CD4-positive, alpha-beta memory T cell (primary cell): ENCODE measurements around the gene SRSF3. TPM values are rescaled to one million over a fixed set of nuclear protein-coding genes. Genes with fewer than 3 reads are reported as not detected.

Source experiments
- CTCF ChIA-PET: fragments of 350-600 bp; sonication (Branson Sonifier 250); formaldehyde crosslinking; loops from one replicate; lab custom pipeline; 2021; ENCODE audit warnings: inconsistent platforms; ENCODE audit not compliant: partially characterized antibody; lab: Charles Lee
- POLR2A ChIA-PET: fragments of 350-600 bp; sonication (Branson Sonifier 250); formaldehyde crosslinking; loops from one replicate; lab custom pipeline; 2021; ENCODE audit not compliant: partially characterized antibody; lab: Charles Lee
- DNase-seq, 5 donors: peaks; one replicate each; pipeline versions ENCODE4 v3.0.0 to v3.0.0-alpha.2; 2020 to 2022; ENCODE audit warnings: mixed read lengths in 1 of 5
- H3K27ac ChIP-seq: one replicate; pipeline ENCODE4 v1.7.0; 2013; ENCODE audit warnings: low read depth, low read length
- H3K27me3 ChIP-seq: 2 replicates; pipeline ENCODE4 v1.7.0; 2013; ENCODE audit warnings: mild to moderate bottlenecking, low read length, moderate library complexity; ENCODE audit not compliant: insufficient read depth
- H3K36me3 ChIP-seq: 2 replicates; pipeline ENCODE4 v1.7.0; 2013; ENCODE audit warnings: mild to moderate bottlenecking, low read length, moderate library complexity; ENCODE audit not compliant: insufficient read depth
- H3K4me1 ChIP-seq: 2 replicates; pipeline ENCODE4 v1.7.0; 2013; ENCODE audit warnings: mild to moderate bottlenecking, low read length, moderate library complexity; ENCODE audit not compliant: insufficient read depth
- H3K4me3 ChIP-seq, 2 donors: one replicate each; pipeline ENCODE4 v1.7.0; 2013; ENCODE audit warnings: low read length in 2 of 2, mild to moderate bottlenecking in 1 of 2
- H3K9me3 ChIP-seq, 2 donors: one replicate each; pipeline ENCODE4 v1.7.0; 2013; ENCODE audit warnings: low read length in 2 of 2, control low read depth in 1 of 2; ENCODE audit not compliant: control insufficient read depth in 1 of 2
- H3K27ac Mint-ChIP-seq, 7 donors: one replicate each; pipeline ENCODE4 v1.8.0; 2020 to 2021; ENCODE audit warnings: mixed read lengths in 7 of 7, mild to moderate bottlenecking in 6 of 7, inconsistent platforms in 3 of 7, moderate library complexity in 3 of 7
- H3K27me3 Mint-ChIP-seq, 2 donors: one replicate each; pipeline ENCODE4 v1.8.0; 2020 to 2021; ENCODE audit warnings: mixed read lengths in 2 of 2
- H3K36me3 Mint-ChIP-seq, 2 donors: one replicate each; pipeline ENCODE4 v1.8.0; 2020 to 2021; ENCODE audit warnings: mixed read lengths in 2 of 2, inconsistent platforms in 1 of 2, mild to moderate bottlenecking in 1 of 2
- H3K4me1 Mint-ChIP-seq, 4 donors: one replicate each; pipeline ENCODE4 v1.8.0; 2020 to 2021; ENCODE audit warnings: mixed read lengths in 4 of 4, mild to moderate bottlenecking in 1 of 4
- H3K4me3 Mint-ChIP-seq, 8 donors: one replicate each; pipeline ENCODE4 v1.8.0; 2020 to 2021; ENCODE audit warnings: mixed read lengths in 8 of 8, mild to moderate bottlenecking in 7 of 8, moderate library complexity in 6 of 8, inconsistent platforms in 3 of 8
- H3K9me3 Mint-ChIP-seq, 8 donors: one replicate each; pipeline ENCODE4 v1.8.0; 2020 to 2021; ENCODE audit warnings: mixed read lengths in 8 of 8, mild to moderate bottlenecking in 5 of 8, inconsistent platforms in 3 of 8, moderate library complexity in 1 of 8
- intact Hi-C: fragments of 100-400 bp; cut with micrococcal nuclease; formaldehyde crosslinking; loops from one replicate; pipeline ENCODE4 v1.15.1; 2023
- polyA plus RNA-seq, 2 donors: library from polyadenylated mRNA; unstranded; fragments of 300-500 nt; fragmentation: Illumina TruSeq; gene quantifications; one replicate each; pipeline ENCODE4 v1.2.3, GENCODE V29; 2021
- total RNA-seq, 2 experiments: library from RNA; stranded (reverse); gene quantifications; one replicate each; pipeline ENCODE4 v1.2.3, GENCODE V29; 2021

SRSF3 gene
- total and polyA plus RNA-seq, 4 experiments from 2014 or later: 293 to 350 (median 333) TPM

DNA sequence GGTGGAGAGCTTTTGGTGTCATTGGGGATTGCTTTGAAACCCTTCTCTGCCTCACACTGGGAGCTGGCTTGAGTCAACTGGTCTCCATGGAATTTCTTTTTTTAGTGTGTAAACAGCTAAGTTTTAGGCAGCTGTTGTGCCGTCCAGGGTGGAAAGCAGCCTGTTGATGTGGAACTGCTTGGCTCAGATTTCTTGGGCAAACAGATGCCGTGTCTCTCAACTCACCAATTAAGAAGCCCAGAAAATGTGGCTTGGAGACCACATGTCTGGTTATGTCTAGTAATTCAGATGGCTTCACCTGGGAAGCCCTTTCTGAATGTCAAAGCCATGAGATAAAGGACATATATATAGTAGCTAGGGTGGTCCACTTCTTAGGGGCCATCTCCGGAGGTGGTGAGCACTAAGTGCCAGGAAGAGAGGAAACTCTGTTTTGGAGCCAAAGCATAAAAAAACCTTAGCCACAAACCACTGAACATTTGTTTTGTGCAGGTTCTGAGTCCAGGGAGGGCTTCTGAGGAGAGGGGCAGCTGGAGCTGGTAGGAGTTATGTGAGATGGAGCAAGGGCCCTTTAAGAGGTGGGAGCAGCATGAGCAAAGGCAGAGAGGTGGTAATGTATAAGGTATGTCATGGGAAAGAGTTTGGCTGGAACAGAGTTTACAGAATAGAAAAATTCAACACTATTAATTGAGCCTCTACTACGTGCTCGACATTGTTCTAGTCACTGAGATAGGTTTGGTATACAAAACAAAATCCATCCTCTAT is 31.2 kb downstream of the SRSF3 start:
- H3K27me3 Mint-ChIP-seq: no peaks in the 10 kb centered on the region
- no peak overlapping the region for H3K27ac ChIP-seq
- peaks cover 5 to 16% (median 9%) of the 10 kb centered on the region in 4 donors for H3K4me1 Mint-ChIP-seq
- no peak overlapping the region for H3K4me3 ChIP-seq
- POLR2A ChIA-PET: interaction anchor here (1.3 kb wide), 1 partner anchor 10 kb away, joined by 6 read pairs; no protein-coding TSS in a partner anchor
- peaks cover 9% of the 10 kb centered on the region for H3K4me1 ChIP-seq
- intact Hi-C loops: no loop called here
- no peak for DNase-seq
- H3K9me3 ChIP-seq: no peaks in the 10 kb centered on the region
- no peaks in the 10 kb centered on the region for H3K36me3 Mint-ChIP-seq
- H3K27ac Mint-ChIP-seq: no peak overlapping the region
- H3K27me3 ChIP-seq: no peaks in the 10 kb centered on the region
- H3K9me3 Mint-ChIP-seq: no peaks in the 10 kb centered on the region
- CTCF ChIA-PET: interaction anchor here (0.9 to 4.4 kb wide), 11 partner anchors 11 to 393 kb away, joined by 3 to 66 read pairs (median 7); partner anchors contain the start of gene CDKN1A
- no peak overlapping the region for H3K4me3 Mint-ChIP-seq
- no peaks in the 10 kb centered on the region for H3K36me3 ChIP-seq

- ChIA-PET POLR2A (no interaction called here), CTCF (interaction anchor here (1.0 to 4.4 kb wide), 3 partner anchors 12 to 134 kb away, joined by 3 to 66 read pairs (median 8); no protein-coding TSS in a partner anchor)
- peak overlapping the region in 1 of 7 donors; percentile 27 for H3K27ac Mint-ChIP-seq
- H3K36me3 Mint-ChIP-seq: no peaks in the 10 kb centered on the region
- Histone ChIP-seq H3K36me3 (no peaks in the 10 kb centered on the region), H3K27ac (no peak overlapping the region), H3K4me3 (no peak overlapping the region), H3K4me1 (peaks cover 9% of the 10 kb centered on the region), H3K9me3 (no peaks in the 10 kb centered on the region), H3K27me3 (no peaks in the 10 kb centered on the region)
- DNase-seq: no peak
- H3K27me3 Mint-ChIP-seq: no peaks in the 10 kb centered on the region
- H3K4me1 Mint-ChIP-seq: peaks cover 5 to 16% (median 9%) of the 10 kb centered on the region in 4 donors
- intact Hi-C loops: no loop called here
- no peaks in the 10 kb centered on the region for H3K9me3 Mint-ChIP-seq
- no peak overlapping the region for H3K4me3 Mint-ChIP-seq
These were observed 32.5 kb downstream of the SRSF3 start for GRCh38 chr6:36626636-36627035.

DNA sequence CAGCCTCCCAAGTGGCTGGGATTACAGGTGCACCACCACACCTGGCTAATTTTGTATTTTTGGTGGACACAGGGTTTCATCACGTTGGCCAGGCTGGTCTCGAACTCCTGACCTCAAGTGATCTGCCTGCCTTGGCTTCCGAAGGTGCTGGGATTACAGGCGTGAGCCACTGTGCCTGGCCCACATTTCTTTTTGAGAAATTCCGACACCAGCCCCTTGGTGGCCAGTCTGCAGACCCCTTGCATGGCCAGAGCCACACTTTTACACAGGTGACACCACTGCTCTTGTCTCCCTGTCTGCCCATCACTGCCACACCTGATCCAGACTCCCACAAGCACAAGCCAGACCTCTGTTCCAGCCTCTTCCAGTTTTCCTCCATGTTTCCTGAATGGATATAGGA is 33.0 kb downstream of the SRSF3 start:
- no peak for DNase-seq
- ChIA-PET CTCF (interaction anchor here (0.9 to 2.1 kb wide), 2 partner anchors 126 to 131 kb away, joined by 3 to 12 read pairs; no protein-coding TSS in a partner anchor), POLR2A (no interaction called here)
- H3K36me3 Mint-ChIP-seq: no peaks in the 10 kb centered on the region
- no peaks in the 10 kb centered on the region for H3K27me3 ChIP-seq
- no peaks in the 10 kb centered on the region for H3K9me3 ChIP-seq
- intact Hi-C loops: no loop called here
- peak overlapping the region in 1 of 7 donors; percentile 11 for H3K27ac Mint-ChIP-seq
- H3K36me3 ChIP-seq: no peaks in the 10 kb centered on the region
- H3K4me3 ChIP-seq: no peak overlapping the region
- H3K27me3 Mint-ChIP-seq: no peaks in the 10 kb centered on the region
- peaks cover 9% of the 10 kb centered on the region for H3K4me1 ChIP-seq
- no peaks in the 10 kb centered on the region for H3K9me3 Mint-ChIP-seq
- H3K4me3 Mint-ChIP-seq: no peak overlapping the region
- no peak overlapping the region for H3K27ac ChIP-seq
- peaks cover 5 to 16% (median 9%) of the 10 kb centered on the region in 4 donors for H3K4me1 Mint-ChIP-seq

DNA sequence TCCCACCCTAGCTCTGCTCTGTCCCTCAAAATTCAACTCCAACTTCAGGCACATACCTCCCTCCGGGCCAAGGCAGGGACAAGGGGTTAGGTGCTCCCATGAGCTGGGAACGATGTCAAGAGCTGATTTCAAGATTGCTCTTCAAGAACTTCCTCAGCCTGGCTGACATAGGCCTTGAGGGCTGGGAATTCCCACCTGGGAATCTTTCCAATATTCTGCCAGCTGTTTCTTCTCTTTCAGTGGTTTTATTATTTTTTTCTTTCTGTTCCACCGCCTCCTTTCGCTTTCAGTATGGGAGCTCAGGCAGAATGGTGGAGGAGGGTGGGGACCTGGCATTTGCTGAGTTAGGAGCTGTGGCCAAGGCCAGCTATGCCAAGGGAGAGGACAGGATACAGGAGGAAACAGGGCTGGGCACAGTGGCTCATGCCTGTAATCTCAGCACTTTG is 33.7 kb downstream of the SRSF3 start:
- Histone ChIP-seq H3K4me1 (peaks cover 9% of the 10 kb centered on the region), H3K4me3 (no peak overlapping the region), H3K9me3 (no peaks in the 10 kb centered on the region), H3K27me3 (no peaks in the 10 kb centered on the region), H3K36me3 (no peaks in the 10 kb centered on the region), H3K27ac (no peak overlapping the region)
- Mint-ChIP-seq H3K4me1 (peaks cover 5 to 12% (median 8%) of the 10 kb centered on the region in 4 donors), H3K4me3 (no peak overlapping the region), H3K27me3 (no peaks in the 10 kb centered on the region), H3K9me3 (no peaks in the 10 kb centered on the region), H3K27ac (peak overlapping the region in 1 of 7 donors; percentile 13), H3K36me3 (no peaks in the 10 kb centered on the region)
- ChIA-PET POLR2A (no interaction called here), CTCF (interaction anchor here (0.7 to 2.1 kb wide), 3 partner anchors 52 to 131 kb away, joined by 3 to 12 read pairs (median 3); no protein-coding TSS in a partner anchor)
- intact Hi-C loops: no loop called here
- DNase-seq: no peak

GRCh38 chr6:36629784-36630183 is 35.6 kb downstream of the SRSF3 start:
- no peak overlapping the region for H3K27ac Mint-ChIP-seq
- no peak overlapping the region for H3K4me3 Mint-ChIP-seq
- Histone ChIP-seq H3K36me3 (no peaks in the 10 kb centered on the region), H3K27me3 (no peaks in the 10 kb centered on the region), H3K27ac (no peak overlapping the region), H3K4me3 (no peak overlapping the region), H3K9me3 (no peaks in the 10 kb centered on the region), H3K4me1 (no peaks in the 10 kb centered on the region)
- H3K4me1 Mint-ChIP-seq: no peaks in the 10 kb centered on the region
- ChIA-PET CTCF (interaction anchor here (0.8 kb wide), 1 partner anchor 14 kb away, joined by 3 read pairs; no protein-coding TSS in a partner anchor), POLR2A (no interaction called here)
- intact Hi-C loops: no loop called here
- DNase-seq: no peak
- no peaks in the 10 kb centered on the region for H3K9me3 Mint-ChIP-seq
- H3K27me3 Mint-ChIP-seq: no peaks in the 10 kb centered on the region
- no peaks in the 10 kb centered on the region for H3K36me3 Mint-ChIP-seq

DNA sequence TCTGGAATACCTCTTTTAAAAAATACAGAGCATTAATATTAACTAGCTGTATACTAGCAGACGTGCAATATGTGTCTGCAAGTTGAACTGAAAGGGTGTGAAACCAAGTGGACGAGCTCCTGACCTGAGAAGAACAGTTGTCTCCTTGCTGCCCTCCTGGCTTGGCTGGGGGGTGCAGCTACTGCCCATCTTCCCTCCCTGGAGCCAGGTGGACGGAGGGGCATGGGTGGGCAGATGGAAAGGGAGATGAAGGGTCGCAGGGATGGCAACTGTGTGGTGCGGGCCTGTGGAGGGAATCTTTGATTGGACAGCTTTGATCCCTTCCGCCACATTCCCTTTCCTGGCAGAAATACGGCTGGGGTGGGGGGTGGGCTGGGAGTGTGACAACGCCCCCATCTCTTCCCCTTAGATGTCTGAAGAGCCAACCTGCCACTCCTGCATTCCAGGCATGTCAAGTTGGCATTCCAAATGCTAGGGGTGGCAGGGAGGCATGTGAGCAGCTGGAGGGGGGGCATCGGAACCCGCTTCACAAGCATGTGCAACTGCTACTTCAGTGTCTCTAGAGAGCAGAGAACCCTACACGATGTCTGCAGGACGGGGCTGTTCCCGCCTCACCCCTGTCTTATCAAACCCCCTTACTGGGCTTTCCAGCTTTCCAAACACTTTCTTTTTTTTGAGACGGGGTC is 37.3 kb downstream of the SRSF3 start:
- H3K4me1 ChIP-seq: no peaks in the 10 kb centered on the region
- no peak overlapping the region for H3K4me3 Mint-ChIP-seq
- H3K27ac Mint-ChIP-seq: no peak overlapping the region
- H3K9me3 ChIP-seq: no peaks in the 10 kb centered on the region
- ChIA-PET CTCF (interaction anchor here (0.8 to 1.5 kb wide), 4 partner anchors 16 to 129 kb away, joined by 3 to 6 read pairs (median 4); no protein-coding TSS in a partner anchor), POLR2A (no interaction called here)
- intact Hi-C loops: no loop called here
- no peak overlapping the region for H3K4me3 ChIP-seq
- no peaks in the 10 kb centered on the region for H3K27me3 ChIP-seq
- H3K4me1 Mint-ChIP-seq: no peaks in the 10 kb centered on the region
- no peak for DNase-seq
- H3K27ac ChIP-seq: no peak overlapping the region
- H3K36me3 ChIP-seq: no peaks in the 10 kb centered on the region
- no peaks in the 10 kb centered on the region for H3K36me3 Mint-ChIP-seq
- no peaks in the 10 kb centered on the region for H3K9me3 Mint-ChIP-seq
- no peaks in the 10 kb centered on the region for H3K27me3 Mint-ChIP-seq

DNA sequence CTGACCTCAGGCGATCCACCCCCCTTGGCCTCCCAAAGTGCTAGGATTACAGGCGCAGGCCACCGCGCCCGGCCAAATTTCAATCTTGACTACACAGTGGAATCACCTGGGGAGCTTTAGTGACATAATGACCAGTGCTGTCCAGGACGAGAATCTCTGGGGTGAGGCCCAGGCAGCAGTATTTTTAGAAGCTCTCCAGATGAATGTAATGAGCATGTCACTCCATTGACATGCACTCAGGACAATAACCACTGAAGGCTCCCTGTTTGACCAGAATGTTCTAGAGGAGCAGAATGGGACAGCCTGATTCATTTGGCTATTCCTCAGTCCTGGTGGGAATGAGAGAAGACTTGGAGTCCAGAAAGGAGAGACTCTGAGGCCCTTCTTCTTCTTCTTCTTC is 39.2 kb downstream of the SRSF3 start:
- ChIA-PET POLR2A (no interaction called here), CTCF (interaction anchor here (0.9 kb wide), 1 partner anchor 18 kb away, joined by 3 read pairs; no protein-coding TSS in a partner anchor)
- Histone ChIP-seq H3K36me3 (no peaks in the 10 kb centered on the region), H3K27ac (no peak overlapping the region), H3K4me3 (no peak overlapping the region), H3K9me3 (no peaks in the 10 kb centered on the region), H3K4me1 (no peaks in the 10 kb centered on the region), H3K27me3 (no peaks in the 10 kb centered on the region)
- Mint-ChIP-seq H3K36me3 (no peaks in the 10 kb centered on the region), H3K27me3 (no peaks in the 10 kb centered on the region), H3K4me3 (no peak overlapping the region), H3K9me3 (no peaks in the 10 kb centered on the region), H3K4me1 (no peaks in the 10 kb centered on the region), H3K27ac (no peak overlapping the region)
- no peak for DNase-seq
- intact Hi-C loops: no loop called here
